K562 (cell line): ENCODE measurements around the gene PLA1A. TPM values are rescaled to one million over a fixed set of nuclear protein-coding genes. Genes with fewer than 3 reads are reported as not detected.

Source experiments
- BCL6 ChIP-seq: fragments of 250-450 bp; sonication (Bioruptor Pico); IDR thresholded peaks from 2 replicates; pipeline ENCODE4 v1.4.0; 2020
- GATAD2B ChIP-seq: fragments of 450-650 bp; IDR thresholded peaks from 2 replicates; pipeline ENCODE4 v1.6.1; 2017; ENCODE audit warnings: mild to moderate bottlenecking, borderline replicate concordance
- HCFC1 ChIP-seq: IDR thresholded peaks from 2 replicates; pipeline ENCODE4 v1.6.1; 2012; ENCODE audit warnings: low read depth, low read length, improper control_type of control experiment
- JUNB ChIP-seq: fragments of 450-650 bp; formaldehyde crosslinking; conservative IDR thresholded peaks from 2 replicates; pipeline ENCODE4 v1.4.0; 2020; ENCODE audit warnings: mild to moderate bottlenecking
- JUND ChIP-seq, 2 experiments: IDR thresholded peaks; 2 replicates in 1 of 2; 3 replicates in 1 of 2; pipeline ENCODE4 v1.6.1; 2011; ENCODE audit warnings: borderline replicate concordance in 2 of 2, low read depth in 2 of 2, low read length in 2 of 2, improper control_type of control experiment in 1 of 2, missing biosample characterization in 1 of 2, missing genetic modification characterization in 1 of 2, missing genetic modification reagents in 1 of 2
- KLF13 ChIP-seq: fragments of 450-650 bp; IDR thresholded peaks from 2 replicates; pipeline ENCODE4 v1.6.1; 2016; ENCODE audit warnings: missing genetic modification characterization, low read depth, mild to moderate bottlenecking, missing compliant biosample characterization, moderate library complexity, borderline replicate concordance
- L3MBTL2 ChIP-seq: fragments of 450-650 bp; IDR thresholded peaks from 2 replicates; pipeline ENCODE4 v1.6.1; 2016; ENCODE audit warnings: mild to moderate bottlenecking, moderate library complexity
- MEF2A ChIP-seq: IDR thresholded peaks from 2 replicates; pipeline ENCODE4 v1.6.1; 2011; ENCODE audit warnings: low read depth, mild to moderate bottlenecking, low read length, moderate library complexity; ENCODE audit not compliant: control insufficient read depth
- MXD1 ChIP-seq: fragments of 250-450 bp; sonication (Bioruptor Pico); IDR thresholded peaks from 2 replicates; pipeline ENCODE4 v1.8.0; 2021; ENCODE audit warnings: borderline replicate concordance, mild to moderate bottlenecking, moderate library complexity; ENCODE audit not compliant: poor library complexity, severe bottlenecking
- MYNN ChIP-seq, 2 experiments: sonication (generic); formaldehyde crosslinking in 1 of 2; IDR thresholded peaks; 2 replicates each; pipeline versions ENCODE4 v1.5.0 to v1.6.1; 2016 to 2020; ENCODE audit warnings: antibody characterized with exemption in 1 of 2, missing genetic modification reagents in 1 of 2
- RBM39 ChIP-seq: fragments of 200-400 bp; formaldehyde crosslinking; optimal IDR thresholded peaks from 2 replicates; pipeline ENCODE3; 2018; ENCODE audit warnings: low read depth, low read length
- SFPQ ChIP-seq: fragments of 200-400 bp; formaldehyde crosslinking; IDR thresholded peaks from 2 replicates; pipeline ENCODE4 v1.6.1; 2017; ENCODE audit warnings: mild to moderate bottlenecking, low read depth, low read length, moderate library complexity
- SMARCA4 ChIP-seq: fragments of 450-650 bp; IDR thresholded peaks from 2 replicates; pipeline ENCODE4 v1.6.1; 2016
- SREBF2 ChIP-seq: sonication (generic); formaldehyde crosslinking; IDR thresholded peaks from 2 replicates; pipeline ENCODE4 v1.4.0; 2020; ENCODE audit warnings: mild to moderate bottlenecking, missing genetic modification reagents
- ZBTB8A ChIP-seq: fragments of 450-650 bp; IDR thresholded peaks from 2 replicates; pipeline ENCODE4 v1.6.1; 2018; ENCODE audit warnings: mild to moderate bottlenecking, moderate library complexity; ENCODE audit not compliant: partially characterized antibody
- ZNF165 ChIP-seq: fragments of 250-450 bp; sonication (Bioruptor Pico); IDR thresholded peaks from 2 replicates; pipeline ENCODE4 v1.4.0; 2020; ENCODE audit warnings: borderline replicate concordance
- polyA plus RNA-seq, 8 experiments: library from polyadenylated mRNA; depleted of rRNA in 4 of 8; stranded (reverse) in 5 of 8; unstranded in 3 of 8; fragments of >200 nt; fragmentation: Nextera tagmentation in 2 of 8; fragmentation: Illumina TruSeq in 1 of 8; extraction: Ambion mirVana in 2 of 8; extraction: Trizol in 1 of 8; gene quantifications; 2 replicates each; pipeline versions ENCODE4 v1.2.1 to v1.2.3, GENCODE V29; 2011 to 2014; ENCODE audit warnings: inconsistent platforms in 1 of 8, missing spikeins in 1 of 8
- total RNA-seq, 7 experiments: library from RNA; depleted of rRNA in 6 of 7; stranded (reverse); fragments of >200 nt in 6 of 7; fragmentation: Illumina TruSeq in 2 of 7; extraction: Trizol in 2 of 7; gene quantifications; 2 replicates each; pipeline versions ENCODE4 v1.2.1 to v1.2.3, GENCODE V29; 2011 to 2021; ENCODE audit warnings: low replicate concordance in 1 of 7
- TF ChIP-seq, protein P1 (sequence below): sonication (generic); formaldehyde crosslinking; IDR thresholded peaks from 2 replicates; pipeline ENCODE4 v1.8.1; 2023; ENCODE audit warnings: mild to moderate bottlenecking, missing genetic modification reagents
- TF ChIP-seq, protein P2 (sequence below): fragments of 250-450 bp; sonication (Bioruptor Pico); IDR thresholded peaks from 2 replicates; pipeline ENCODE4 v1.5.1; 2021; ENCODE audit warnings: mild to moderate bottlenecking

PLA1A gene
- total and polyA plus RNA-seq, 9 of the 15 experiments (the other 6 are each of a cell fraction or from before 2014, with no cell fraction given) = not detected

DNA sequence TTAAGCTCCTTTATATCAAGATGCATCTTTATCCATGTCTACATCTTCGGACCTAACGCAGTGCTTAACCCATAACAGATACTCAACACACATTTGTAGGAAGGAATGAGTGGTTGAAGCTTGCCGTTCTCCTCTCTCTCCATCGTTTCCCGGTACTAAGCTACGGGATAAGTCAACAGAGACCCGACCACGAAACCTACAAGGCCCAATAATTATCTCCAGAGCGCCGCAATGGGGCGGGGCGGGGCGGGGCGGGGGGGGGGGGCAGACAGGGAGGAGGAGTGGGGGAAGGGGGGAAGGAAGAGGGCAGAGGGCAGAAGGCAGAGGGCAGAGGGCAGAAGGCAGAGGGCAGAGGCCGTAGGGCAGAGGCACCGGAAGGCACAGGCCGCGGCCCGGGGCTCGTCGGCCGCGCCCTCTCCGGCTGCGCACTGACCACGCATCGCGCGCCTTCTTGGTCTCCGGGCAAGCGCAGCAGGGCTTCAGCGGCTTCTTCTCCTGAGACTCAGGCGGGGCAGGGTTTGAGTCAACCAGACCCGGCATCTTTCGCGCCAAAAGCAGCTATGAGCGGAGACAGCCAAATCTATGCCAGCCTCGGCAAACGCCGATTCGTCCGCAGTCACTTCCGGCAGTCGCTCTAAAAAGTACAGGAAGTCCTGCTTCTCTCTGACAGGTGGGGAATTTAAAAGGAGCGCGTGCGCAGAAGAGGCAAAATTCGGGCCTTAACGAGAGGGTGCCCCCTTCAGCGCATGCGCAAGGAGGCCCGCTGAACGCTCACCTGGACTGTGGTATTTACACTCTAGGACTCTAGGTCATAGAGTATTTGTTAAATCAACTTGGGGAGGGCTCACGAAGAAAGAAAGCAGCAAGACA lies 79.3 kb downstream of the PLA1A start, which contains the start of gene COX17 (continued):
- TF ChIP-seq JUND (IDR thresholded peaks at IDR 0.05; ENCODE audit: borderline replicate concordance, low read depth, low read length) (no peak), JUND (tag; IDR thresholded peaks at IDR 0.05; ENCODE audit: borderline replicate concordance, low read depth, low read length) (no peak), BCL6 (no peak), GATAD2B (no peak), SREBF2 (no peak), MEF2A (no peak), ZBTB8A (no peak), L3MBTL2 (peak; percentile 75), SMARCA4 (no peak), KLF13 (no peak; the same call in 1 of the 2 replicates), SFPQ (no peak), ZNF165 (CRISPR knock-in tag) (no peak), RBM39 (no peak), JUNB (CRISPR knock-in tag) (no peak), HCFC1 (peak; percentile 74), MXD1 (CRISPR knock-in tag) (no peak), MYNN (IDR thresholded peaks at IDR 0.05) (no peak), MYNN (CRISPR knock-in tag; IDR thresholded peaks at IDR 0.05) (no peak)
- TF ChIP-seq, protein P1, sequence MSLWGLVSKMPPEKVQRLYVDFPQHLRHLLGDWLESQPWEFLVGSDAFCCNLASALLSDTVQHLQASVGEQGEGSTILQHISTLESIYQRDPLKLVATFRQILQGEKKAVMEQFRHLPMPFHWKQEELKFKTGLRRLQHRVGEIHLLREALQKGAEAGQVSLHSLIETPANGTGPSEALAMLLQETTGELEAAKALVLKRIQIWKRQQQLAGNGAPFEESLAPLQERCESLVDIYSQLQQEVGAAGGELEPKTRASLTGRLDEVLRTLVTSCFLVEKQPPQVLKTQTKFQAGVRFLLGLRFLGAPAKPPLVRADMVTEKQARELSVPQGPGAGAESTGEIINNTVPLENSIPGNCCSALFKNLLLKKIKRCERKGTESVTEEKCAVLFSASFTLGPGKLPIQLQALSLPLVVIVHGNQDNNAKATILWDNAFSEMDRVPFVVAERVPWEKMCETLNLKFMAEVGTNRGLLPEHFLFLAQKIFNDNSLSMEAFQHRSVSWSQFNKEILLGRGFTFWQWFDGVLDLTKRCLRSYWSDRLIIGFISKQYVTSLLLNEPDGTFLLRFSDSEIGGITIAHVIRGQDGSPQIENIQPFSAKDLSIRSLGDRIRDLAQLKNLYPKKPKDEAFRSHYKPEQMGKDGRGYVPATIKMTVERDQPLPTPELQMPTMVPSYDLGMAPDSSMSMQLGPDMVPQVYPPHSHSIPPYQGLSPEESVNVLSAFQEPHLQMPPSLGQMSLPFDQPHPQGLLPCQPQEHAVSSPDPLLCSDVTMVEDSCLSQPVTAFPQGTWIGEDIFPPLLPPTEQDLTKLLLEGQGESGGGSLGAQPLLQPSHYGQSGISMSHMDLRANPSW (CRISPR knock-in tag) = no peak
- TF ChIP-seq, protein P2, sequence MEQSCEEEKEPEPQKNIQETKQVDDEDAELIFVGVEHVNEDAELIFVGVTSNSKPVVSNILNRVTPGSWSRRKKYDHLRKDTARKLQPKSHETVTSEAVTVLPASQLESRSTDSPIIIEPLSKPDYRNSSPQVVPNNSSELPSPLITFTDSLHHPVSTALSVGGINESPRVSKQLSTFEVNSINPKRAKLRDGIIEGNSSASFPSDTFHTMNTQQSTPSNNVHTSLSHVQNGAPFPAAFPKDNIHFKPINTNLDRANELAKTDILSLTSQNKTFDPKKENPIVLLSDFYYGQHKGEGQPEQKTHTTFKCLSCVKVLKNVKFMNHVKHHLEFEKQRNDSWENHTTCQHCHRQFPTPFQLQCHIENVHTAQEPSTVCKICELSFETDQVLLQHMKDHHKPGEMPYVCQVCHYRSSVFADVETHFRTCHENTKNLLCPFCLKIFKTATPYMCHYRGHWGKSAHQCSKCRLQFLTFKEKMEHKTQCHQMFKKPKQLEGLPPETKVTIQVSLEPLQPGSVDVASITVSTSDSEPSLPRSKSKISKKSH (CRISPR knock-in tag) = no peak
